GM19099 (cell line): Measurements from ENCODE around the gene UBE2F.

ENCODE experiments used
- POLR2A ChIP-seq: IDR thresholded peaks from 3 replicates; pipeline ENCODE4 v1.6.1; 2011; ENCODE audit warnings: low read depth; ENCODE audit not compliant: insufficient read length; ENCODE audit errors: extremely low read depth

The UBE2F gene

GRCh38 chr2:237966565-237967462 is at the start of gene UBE2F:
Gene UBE2F (plus strand): TSS chr2:237967014. CDS start chr2:237973108, 6,094 bp downstream.
- peak; percentile 66 for TF ChIP-seq POLR2A

DNA sequence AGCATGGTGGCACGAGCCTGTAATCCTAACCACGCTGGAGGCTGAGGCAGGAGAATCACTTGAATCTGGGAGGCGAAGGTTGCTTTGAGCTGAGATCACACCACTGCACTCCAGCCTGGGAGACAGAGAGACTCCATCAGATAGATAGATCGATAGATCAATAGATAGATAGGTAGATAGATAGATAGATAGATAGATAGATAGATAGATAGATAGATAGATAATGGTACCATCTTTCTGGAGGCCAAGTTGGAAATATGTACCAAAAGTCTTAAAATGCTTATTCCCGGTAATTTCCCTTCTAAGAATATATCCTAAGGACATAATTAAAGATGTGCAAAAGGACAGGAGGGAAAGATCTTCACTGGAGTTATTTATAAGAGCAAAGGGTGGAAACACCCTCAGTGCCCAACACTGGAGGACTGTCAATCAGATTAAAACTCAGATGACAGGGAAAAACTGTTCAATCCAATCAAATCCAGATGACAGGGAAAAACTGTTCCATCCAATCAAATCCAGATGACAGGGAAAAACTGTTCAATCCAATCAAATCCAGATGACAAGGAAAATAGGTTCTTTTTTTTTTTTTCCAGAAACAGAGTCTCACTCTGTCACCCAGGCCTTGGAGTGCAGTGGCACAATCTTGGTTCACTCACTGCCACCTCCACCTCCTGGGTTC is 49.0 kb upstream of the UBE2F start:
- no peak for TF ChIP-seq POLR2A

GRCh38 chr2:237919593-237919992 is 47.2 kb upstream of the UBE2F start:
- TF ChIP-seq POLR2A, result no peak

- TF ChIP-seq POLR2A, result no peak
Observed at GRCh38 chr2:237920673-237921072, 46.1 kb upstream of the UBE2F start.

DNA sequence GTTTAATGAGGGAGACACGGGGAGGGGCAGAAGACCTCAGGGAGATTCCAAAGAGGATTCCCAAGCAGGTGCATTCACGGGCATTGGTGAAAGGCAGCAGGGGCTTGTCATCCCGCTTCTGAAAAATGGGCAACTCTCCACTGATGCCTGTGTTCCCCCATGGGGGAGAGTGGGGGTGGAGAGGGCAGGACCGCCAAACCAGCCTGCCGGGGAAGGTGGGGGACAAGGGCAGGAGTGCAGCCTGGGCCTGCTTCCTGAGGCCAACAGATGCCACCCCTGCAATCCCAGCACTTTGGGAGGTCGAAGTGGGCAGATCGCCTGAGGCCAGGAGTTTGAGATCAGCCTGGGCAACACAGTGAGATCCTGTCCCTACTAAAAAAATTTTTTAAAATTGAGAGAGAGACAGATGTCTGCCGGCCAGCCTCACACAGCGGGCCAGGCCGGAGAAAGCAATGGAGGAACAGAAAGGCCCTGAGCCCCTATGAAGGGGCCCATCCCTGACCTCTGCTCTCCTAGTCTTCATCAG is 44.8 kb upstream of the UBE2F start:
- no peak for TF ChIP-seq POLR2A

DNA sequence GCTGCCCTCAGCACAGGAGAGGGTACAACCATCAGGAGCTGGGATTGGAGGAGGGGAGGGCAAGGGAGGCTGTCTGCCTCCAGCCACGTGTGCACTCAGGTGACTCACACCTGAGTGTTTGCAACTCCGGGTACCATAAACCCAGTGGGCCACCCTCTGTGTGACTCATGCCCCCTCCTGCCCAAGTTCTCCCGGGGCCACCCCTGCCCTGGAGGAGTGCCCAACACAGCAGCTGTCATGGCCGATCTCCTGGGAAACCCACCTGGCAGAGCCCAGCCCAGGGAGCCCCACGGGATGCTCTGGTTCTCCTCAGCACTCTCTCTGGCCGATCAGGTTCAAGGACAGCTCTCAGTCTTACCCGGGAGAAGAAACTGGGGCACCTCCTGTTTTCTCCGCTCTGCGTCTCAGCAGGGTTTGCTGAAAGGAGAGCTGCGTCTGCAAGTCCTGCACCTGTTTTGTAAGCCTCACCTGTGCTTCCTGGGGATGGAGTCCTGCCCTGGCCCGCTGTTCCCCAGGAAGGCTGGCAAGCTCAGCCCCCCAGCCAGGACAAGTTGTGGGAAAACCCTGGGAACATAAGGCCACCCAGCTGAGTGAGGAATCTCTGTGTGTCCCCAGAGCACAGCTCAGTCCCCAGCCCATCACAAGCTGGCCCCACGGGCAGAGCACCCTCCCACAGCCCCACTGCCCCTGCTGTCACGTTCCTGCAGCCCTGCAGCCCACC is 44.0 kb upstream of the UBE2F start:
- no peak for TF ChIP-seq POLR2A

DNA sequence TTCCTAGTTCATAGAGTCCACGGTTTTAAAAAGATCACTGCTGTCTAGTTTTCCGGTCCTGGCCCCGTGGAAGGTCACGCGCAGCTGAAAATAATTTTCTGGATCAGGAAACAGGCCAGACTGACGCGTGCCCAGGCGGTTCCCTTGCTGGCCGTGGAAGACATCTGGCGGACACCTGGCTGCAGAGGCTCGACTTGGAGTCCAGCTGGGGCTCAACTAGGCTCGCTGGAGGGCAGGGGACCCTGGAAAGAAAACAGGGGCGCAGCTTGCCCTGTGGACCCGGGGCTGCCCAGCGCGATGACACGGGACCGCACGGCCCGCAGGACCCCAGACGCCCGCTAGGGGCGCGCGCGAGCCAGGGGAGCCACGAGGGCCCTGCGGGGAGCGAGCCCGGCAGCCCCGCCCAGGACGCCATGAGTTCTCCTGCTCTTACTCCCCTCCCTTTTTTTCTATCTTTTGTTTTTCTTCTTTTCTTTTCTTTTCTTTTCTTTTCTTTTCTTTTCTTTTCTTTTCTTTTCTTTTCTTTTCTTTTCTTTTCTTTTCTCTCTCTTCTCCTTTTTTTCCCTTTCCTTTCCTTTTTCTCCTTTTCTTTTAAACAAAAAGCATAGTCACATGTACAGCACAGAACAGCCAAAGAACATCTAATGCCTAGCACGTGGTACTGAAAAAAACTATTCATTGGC is 43.2 kb upstream of the UBE2F start:
- TF ChIP-seq POLR2A, result no peak

DNA sequence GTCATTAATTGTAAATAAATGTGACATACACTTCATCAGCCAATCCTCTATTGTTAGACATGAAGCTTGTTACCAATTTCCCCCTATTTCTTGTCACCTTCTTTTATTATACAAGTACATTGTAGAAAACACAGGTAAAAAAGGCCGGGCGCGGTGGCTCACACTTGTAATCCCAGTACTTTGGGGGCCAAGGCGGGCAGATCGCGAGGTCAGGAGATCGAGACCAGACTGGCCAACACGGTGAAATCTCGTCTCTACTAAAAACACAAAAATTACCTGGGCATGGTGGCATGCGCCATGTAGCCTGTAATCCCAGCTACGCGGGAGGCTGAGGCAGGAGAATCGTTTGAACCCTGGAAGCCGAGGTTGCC is 42.7 kb upstream of the UBE2F start:
- no peak for TF ChIP-seq POLR2A

- no peak for TF ChIP-seq POLR2A
Observed at GRCh38 chr2:237927135-237927534, 39.7 kb upstream of the UBE2F start.

DNA sequence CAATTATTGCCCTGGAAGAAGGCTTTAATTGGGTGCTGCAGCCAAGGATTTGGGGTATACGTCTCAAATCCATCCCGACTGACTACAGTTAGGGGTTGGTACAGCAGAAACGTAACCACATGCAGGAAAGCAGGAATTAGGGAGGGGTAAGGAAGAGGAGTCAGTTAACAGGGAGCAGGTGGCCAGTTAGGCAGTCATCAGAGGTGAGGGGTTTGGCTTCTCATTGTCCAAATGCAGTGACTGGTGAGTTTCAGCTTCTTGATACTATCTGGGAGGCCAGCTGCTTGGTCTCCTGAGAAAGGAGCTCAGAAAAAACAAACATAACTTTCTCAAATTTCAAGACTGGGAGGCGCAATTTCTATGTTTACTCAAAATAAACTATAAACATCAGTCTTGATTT is 38.8 kb upstream of the UBE2F start:
- TF ChIP-seq POLR2A, result no peak

GRCh38 chr2:237929979-237930378 is 36.8 kb upstream of the UBE2F start:
- TF ChIP-seq POLR2A, result no peak

GRCh38 chr2:237931205-237931721 is 35.6 kb upstream of the UBE2F start:
- TF ChIP-seq POLR2A, result no peak

- TF ChIP-seq POLR2A, result no peak
Observed at GRCh38 chr2:237932731-237933131, 34.1 kb upstream of the UBE2F start.

DNA sequence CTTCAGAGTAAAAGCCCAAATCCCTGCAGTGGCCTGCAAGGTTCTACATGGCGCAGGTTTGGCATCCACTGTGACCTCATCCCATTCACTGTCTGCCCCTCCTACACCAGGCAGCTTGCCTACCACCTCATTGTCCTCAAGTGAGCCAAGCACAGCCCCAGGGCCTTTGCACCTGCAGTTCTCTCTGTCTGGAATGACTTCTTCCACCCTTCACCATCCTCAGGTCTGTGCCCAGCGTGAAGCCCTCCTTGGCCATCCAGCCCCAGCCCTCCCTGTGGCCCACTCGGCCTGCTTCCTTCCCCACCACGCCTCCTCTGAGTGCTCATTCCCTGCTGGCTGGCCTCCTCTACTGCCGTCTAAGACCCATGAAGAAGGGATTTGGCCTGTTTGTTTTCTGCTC is 32.6 kb upstream of the UBE2F start:
- no peak for TF ChIP-seq POLR2A
